ENCODE measurements around the gene SLC25A23. TPM values are rescaled to one million over a fixed set of nuclear protein-coding genes. Genes with fewer than 3 reads are reported as not detected.

Gene SLC25A23
- total and polyA plus RNA-seq, 2 donors (not counting 1 experiment from before 2014, with no cell fraction given) = 9.3 to 25.3 TPM

- no peak for DNase-seq
- POLR2A ChIA-PET = no interaction called here
- 97% methylated on average over 28 of the region's 29 CpGs for WGBS (ENCODE audit: insufficient coverage)
- Histone ChIP-seq H3K4me3 (ENCODE audit: control extremely low read depth in 1 of 5, extremely low read depth in 1 of 5, insufficient read depth in 1 of 5, low read depth in 2 of 5, low read length in 4 of 5) (no peak overlapping the region), H3K4me2 (replicated peaks; ENCODE audit: low read depth, low read length, poor library complexity, severe bottlenecking) (no peak overlapping the region), H3K9me3 (ENCODE audit: control extremely low read depth in 1 of 3, control insufficient read depth in 2 of 3, insufficient read depth in 1 of 3, low read length in 2 of 3) (no peaks in the 10 kb centered on the region), H3K79me2 (ENCODE audit: control insufficient read depth, insufficient read depth, low read length) (peaks cover 19% of the 10 kb centered on the region), H3K27ac (ENCODE audit: low read length in 2 of 2) (no peak overlapping the region), H4K20me1 (ENCODE audit: control insufficient read depth, insufficient read depth, low read length, poor library complexity, severe bottlenecking) (peaks cover 79% of the 10 kb centered on the region), H3K36me3 (replicated peaks in 1 of 2; ENCODE audit: control extremely low read depth in 1 of 2, control insufficient read depth in 1 of 2, extremely low read depth in 1 of 2, insufficient read depth in 2 of 2, low read length in 1 of 2) (peaks cover 0 to 76% of the 10 kb centered on the region in 2 experiments), H3K27me3 (replicated peaks in 1 of 4; ENCODE audit: control extremely low read depth in 1 of 4, control insufficient read depth in 3 of 4, insufficient read depth in 4 of 4, low read length in 3 of 4) (no peaks in the 10 kb centered on the region), H3K4me1 (ENCODE audit: control insufficient read depth in 2 of 2, insufficient read depth in 2 of 2, low read length in 2 of 2) (no peaks in the 10 kb centered on the region), H3K9ac (ENCODE audit: low read length) (no peak overlapping the region), H2AFZ (ENCODE audit: insufficient read depth, low read depth, low read length, poor library complexity, severe bottlenecking) (no peak overlapping the region)
- Mint-ChIP-seq H3K9me3 (ENCODE audit: insufficient read depth) (no peaks in the 10 kb centered on the region), H3K4me1 (peaks cover 5% of the 10 kb centered on the region), H3K27ac (no peak overlapping the region), H3K27me3 (no peaks in the 10 kb centered on the region), H3K4me3 (no peak overlapping the region)
- TF ChIP-seq EZH2 (IDR thresholded peaks at IDR 0.05; ENCODE audit: borderline replicate concordance, insufficient read depth, low read depth, low read length, poor library complexity, severe bottlenecking) (no peak), CTCF (IDR thresholded peaks at IDR 0.05) (no peak)
- ATAC-seq (ENCODE audit: low read depth) = no peak
- intact Hi-C loops (cut with micrococcal nuclease) = no loop called here
- CTCF ChIA-PET = interaction anchor here (0.6 kb wide), 1 partner anchor 21 kb away, joined by 3 read pairs; no protein-coding TSS in a partner anchor
Measured at GRCh38 chr19:6416658-6417405, 42.8 kb downstream of the SLC25A23 start.

DNA sequence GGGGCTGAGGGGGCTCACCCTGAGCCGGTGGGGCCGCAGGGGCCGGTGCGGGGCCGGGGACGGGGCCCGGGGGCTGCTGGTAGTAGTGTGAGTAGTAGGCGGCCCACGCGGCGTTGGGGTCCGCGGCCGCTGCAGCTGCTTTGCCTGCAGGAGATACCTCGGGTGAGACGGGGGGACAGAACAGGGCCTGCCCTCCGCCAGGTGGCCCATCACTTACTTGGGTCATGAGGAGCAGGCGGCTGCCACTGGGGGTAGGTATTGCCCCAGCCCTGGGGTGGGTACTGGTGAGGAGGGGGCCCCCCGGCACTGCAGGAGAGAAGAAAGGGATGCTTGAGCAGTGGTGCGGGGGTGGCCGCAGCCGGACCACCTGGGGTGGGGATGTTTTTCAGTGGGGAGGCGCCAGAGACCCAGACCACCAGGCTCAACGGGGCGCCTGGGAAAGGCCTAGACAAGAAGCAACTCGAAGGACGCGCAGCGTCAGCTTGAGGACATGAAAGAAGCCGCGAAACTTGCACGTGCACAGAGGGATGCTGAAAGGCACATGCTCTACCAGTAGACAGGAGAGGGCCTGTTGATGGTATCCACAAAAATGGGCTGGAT lies 43.9 kb downstream of the SLC25A23 start:
- Histone ChIP-seq H3K4me3 (ENCODE audit: control extremely low read depth in 1 of 5, extremely low read depth in 1 of 5, insufficient read depth in 1 of 5, low read depth in 2 of 5, low read length in 4 of 5) (no peak overlapping the region), H3K36me3 (replicated peaks in 1 of 2; ENCODE audit: control extremely low read depth in 1 of 2, control insufficient read depth in 1 of 2, extremely low read depth in 1 of 2, insufficient read depth in 2 of 2, low read length in 1 of 2) (peaks cover 0 to 66% of the 10 kb centered on the region in 2 experiments), H3K4me1 (ENCODE audit: control insufficient read depth in 2 of 2, insufficient read depth in 2 of 2, low read length in 2 of 2) (no peaks in the 10 kb centered on the region), H2AFZ (ENCODE audit: insufficient read depth, low read depth, low read length, poor library complexity, severe bottlenecking) (no peak overlapping the region), H3K27me3 (replicated peaks in 1 of 4; ENCODE audit: control extremely low read depth in 1 of 4, control insufficient read depth in 3 of 4, insufficient read depth in 4 of 4, low read length in 3 of 4) (no peaks in the 10 kb centered on the region), H3K4me2 (replicated peaks; ENCODE audit: low read depth, low read length, poor library complexity, severe bottlenecking) (no peak overlapping the region), H3K27ac (ENCODE audit: low read length in 2 of 2) (no peak overlapping the region), H4K20me1 (ENCODE audit: control insufficient read depth, insufficient read depth, low read length, poor library complexity, severe bottlenecking) (peaks cover 68% of the 10 kb centered on the region), H3K79me2 (ENCODE audit: control insufficient read depth, insufficient read depth, low read length) (peaks cover 8% of the 10 kb centered on the region), H3K9me3 (ENCODE audit: control extremely low read depth in 1 of 3, control insufficient read depth in 2 of 3, insufficient read depth in 1 of 3, low read length in 2 of 3) (no peaks in the 10 kb centered on the region), H3K9ac (ENCODE audit: low read length) (no peak overlapping the region)
- WGBS (ENCODE audit: insufficient coverage) = 99% methylated on average over 27 of the region's 32 CpGs
- H3K4me3 Mint-ChIP-seq = no peak overlapping the region
- ChIA-PET CTCF (interaction anchor here (0.5 kb wide), 1 partner anchor 88 kb away, joined by 3 read pairs; no protein-coding TSS in a partner anchor), POLR2A (no interaction called here)
- TF ChIP-seq CTCF (IDR thresholded peaks at IDR 0.05) (no peak), EZH2 (IDR thresholded peaks at IDR 0.05; ENCODE audit: borderline replicate concordance, insufficient read depth, low read depth, low read length, poor library complexity, severe bottlenecking) (no peak)
- no peaks in the 10 kb centered on the region for H3K4me1 Mint-ChIP-seq
- H3K9me3 Mint-ChIP-seq (ENCODE audit: insufficient read depth) = no peaks in the 10 kb centered on the region
- intact Hi-C loops (cut with micrococcal nuclease) = no loop called here
- H3K27me3 Mint-ChIP-seq = no peaks in the 10 kb centered on the region
- ATAC-seq (ENCODE audit: low read depth) (no peak), DNase-seq (no peak)
- H3K27ac Mint-ChIP-seq = no peak overlapping the region

Measured in B cell (primary cell).